ENCODE data around the gene DNAH14. TPM values are rescaled to one million over a fixed set of nuclear protein-coding genes. Genes with fewer than 3 reads are reported as not detected.
"Not testable (repeated sequence)": the region's sequence is repeated elsewhere in the genome, so short reads cannot be mapped to it uniquely, and the experiment has no call there.

DNAH14 gene
- polyA plus RNA-seq, 1 experiment, result 11.1 TPM

DNA sequence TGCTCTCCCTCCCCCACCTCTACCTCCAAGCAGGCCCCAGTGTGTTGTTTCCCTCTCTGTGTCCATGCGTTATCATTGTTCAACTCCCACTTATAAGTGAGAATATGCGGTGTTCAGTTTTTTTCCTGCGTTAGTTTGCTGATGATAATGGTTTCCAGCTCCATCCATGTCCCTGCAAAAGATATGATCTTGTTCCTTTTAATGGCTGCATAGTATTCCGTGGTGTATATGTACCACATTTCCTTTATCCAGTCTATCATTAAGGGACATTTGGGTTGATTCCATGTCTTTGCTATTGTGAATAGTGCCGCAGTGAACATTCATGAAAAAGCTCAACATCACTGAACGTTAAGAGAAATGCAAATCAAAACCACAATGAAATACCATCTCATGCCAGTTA lies 58.6 kb downstream of the DNAH14 start:
- peaks cover 3% of the 10 kb centered on the region for H3K27me3 ChIP-seq (ENCODE audit: control insufficient read depth, insufficient read depth, low read length)
- H3K27ac ChIP-seq (ENCODE audit: low read depth, low read length), result no peak overlapping the region
- TF ChIP-seq, protein P1, sequence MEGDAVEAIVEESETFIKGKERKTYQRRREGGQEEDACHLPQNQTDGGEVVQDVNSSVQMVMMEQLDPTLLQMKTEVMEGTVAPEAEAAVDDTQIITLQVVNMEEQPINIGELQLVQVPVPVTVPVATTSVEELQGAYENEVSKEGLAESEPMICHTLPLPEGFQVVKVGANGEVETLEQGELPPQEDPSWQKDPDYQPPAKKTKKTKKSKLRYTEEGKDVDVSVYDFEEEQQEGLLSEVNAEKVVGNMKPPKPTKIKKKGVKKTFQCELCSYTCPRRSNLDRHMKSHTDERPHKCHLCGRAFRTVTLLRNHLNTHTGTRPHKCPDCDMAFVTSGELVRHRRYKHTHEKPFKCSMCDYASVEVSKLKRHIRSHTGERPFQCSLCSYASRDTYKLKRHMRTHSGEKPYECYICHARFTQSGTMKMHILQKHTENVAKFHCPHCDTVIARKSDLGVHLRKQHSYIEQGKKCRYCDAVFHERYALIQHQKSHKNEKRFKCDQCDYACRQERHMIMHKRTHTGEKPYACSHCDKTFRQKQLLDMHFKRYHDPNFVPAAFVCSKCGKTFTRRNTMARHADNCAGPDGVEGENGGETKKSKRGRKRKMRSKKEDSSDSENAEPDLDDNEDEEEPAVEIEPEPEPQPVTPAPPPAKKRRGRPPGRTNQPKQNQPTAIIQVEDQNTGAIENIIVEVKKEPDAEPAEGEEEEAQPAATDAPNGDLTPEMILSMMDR (IDR thresholded peaks at IDR 0.05; ENCODE audit: low read depth, low read length), result no peak
- ChIA-PET POLR2A (no interaction called here), CTCF (no interaction called here)
- no peak for DNase-seq (ENCODE audit: low read depth, low spot score)
- H3K4me3 ChIP-seq (ENCODE audit: low read depth, low read length), result no peak overlapping the region
- no peaks in the 10 kb centered on the region for H3K9me3 ChIP-seq (ENCODE audit: control insufficient read depth, insufficient read depth, low read length)

DNA sequence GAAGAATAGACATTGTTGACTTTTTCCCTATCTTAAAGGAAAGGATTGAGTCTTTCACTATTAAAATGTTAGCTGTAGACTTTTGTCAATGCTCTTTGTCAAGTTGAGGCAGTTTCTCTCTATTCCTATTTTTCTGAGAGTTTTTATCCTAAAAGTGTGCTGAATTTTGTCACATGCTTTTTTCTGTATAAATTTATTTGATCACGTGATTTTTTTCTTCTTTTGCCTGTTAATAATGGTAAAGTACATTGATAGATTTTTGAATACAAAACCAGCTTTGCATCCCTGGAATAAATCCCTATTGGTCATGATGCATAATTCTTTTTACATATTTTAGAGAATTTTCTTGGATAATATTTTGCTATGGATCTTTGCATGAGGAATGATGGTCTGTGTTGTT lies 60.1 kb downstream of the DNAH14 start:
- TF ChIP-seq, protein P1 (IDR thresholded peaks at IDR 0.05; ENCODE audit: low read depth, low read length), result no peak
- ChIA-PET CTCF (interaction anchor here (0.6 kb wide), 1 partner anchor 186 kb away, joined by 5 read pairs; no protein-coding TSS in a partner anchor), POLR2A (no interaction called here)
- Histone ChIP-seq H3K9me3 (ENCODE audit: control insufficient read depth, insufficient read depth, low read length) (no peaks in the 10 kb centered on the region), H3K27ac (ENCODE audit: low read depth, low read length) (no peak overlapping the region), H3K27me3 (ENCODE audit: control insufficient read depth, insufficient read depth, low read length) (peaks cover 3% of the 10 kb centered on the region), H3K4me3 (ENCODE audit: low read depth, low read length) (no peak overlapping the region)
- DNase-seq (ENCODE audit: low read depth, low spot score), result no peak

DNA sequence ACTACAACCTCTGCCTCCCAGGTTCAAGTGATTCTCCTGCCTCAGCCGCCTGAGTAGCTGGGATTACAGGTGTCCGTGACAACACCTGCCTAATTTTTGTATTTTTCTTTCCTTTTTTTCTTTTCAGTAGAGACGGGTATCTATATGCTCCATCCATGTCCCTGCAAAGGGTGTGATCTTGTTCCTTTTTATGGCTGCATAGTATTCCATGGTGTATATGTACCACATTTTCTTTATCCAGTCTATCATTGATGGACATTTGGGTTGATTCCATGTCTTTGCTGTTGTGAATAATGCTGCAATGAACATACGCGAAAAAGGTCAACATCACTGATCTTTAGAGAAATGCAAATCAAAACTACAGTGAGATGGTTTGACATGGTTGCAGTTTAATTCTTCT lies 62.1 kb downstream of the DNAH14 start:
- POLR2A ChIA-PET; H3K27ac ChIP-seq (ENCODE audit: low read depth, low read length); CTCF ChIA-PET; H3K9me3 ChIP-seq (ENCODE audit: control insufficient read depth, insufficient read depth, low read length); DNase-seq (ENCODE audit: low read depth, low spot score); H3K4me3 ChIP-seq (ENCODE audit: low read depth, low read length); H3K27me3 ChIP-seq (ENCODE audit: control insufficient read depth, insufficient read depth, low read length): not testable (repeated sequence)

DNA sequence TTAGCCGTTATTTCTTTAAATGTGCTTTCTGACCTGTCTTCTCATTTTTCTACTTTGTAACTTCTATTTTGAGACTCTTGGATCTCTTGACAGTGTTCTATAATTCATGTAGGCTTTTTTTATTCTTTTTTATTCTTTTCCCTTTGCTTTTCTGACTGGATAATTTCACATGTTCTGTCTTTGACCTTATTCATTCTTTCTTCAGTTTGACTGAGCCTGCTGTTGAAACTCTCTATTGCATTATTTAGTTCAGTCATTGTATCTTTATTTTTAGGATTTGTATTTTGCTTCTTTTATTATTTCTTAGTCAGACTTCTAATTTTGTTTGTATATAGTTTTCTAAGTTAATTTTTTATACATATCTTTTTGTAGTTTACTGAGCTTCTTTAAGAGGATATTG lies 66.1 kb downstream of the DNAH14 start:
- ChIA-PET POLR2A (no interaction called here), CTCF (no interaction called here)
- Histone ChIP-seq H3K9me3 (ENCODE audit: control insufficient read depth, insufficient read depth, low read length) (no peaks in the 10 kb centered on the region), H3K4me3 (ENCODE audit: low read depth, low read length) (no peak overlapping the region), H3K27ac (ENCODE audit: low read depth, low read length) (no peak overlapping the region), H3K27me3 (ENCODE audit: control insufficient read depth, insufficient read depth, low read length) (no peaks in the 10 kb centered on the region)
- TF ChIP-seq, protein P1 (IDR thresholded peaks at IDR 0.05; ENCODE audit: low read depth, low read length), result no peak
- DNase-seq (ENCODE audit: low read depth, low spot score), result no peak

DNA sequence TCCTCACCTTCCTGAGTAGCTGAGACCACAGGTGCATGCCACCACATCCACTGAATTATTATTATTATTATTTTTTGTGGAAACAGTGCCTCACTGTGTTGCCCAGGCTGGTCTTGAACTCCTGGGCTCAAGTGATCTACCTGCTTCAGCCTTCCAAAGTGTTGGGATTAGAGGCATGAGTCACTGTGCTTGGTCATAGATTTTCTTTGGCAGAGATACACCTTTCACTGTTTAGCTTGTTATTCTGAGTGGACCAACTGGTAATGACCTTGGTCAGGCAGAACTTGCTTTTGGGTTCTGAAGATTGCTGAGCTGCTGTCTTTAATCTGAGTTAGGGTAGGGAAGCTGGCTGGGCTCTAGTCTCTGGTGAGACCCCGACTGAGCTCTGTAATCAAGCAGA lies 66.8 kb downstream of the DNAH14 start:
- ChIA-PET POLR2A (no interaction called here), CTCF (no interaction called here)
- Histone ChIP-seq H3K4me3 (ENCODE audit: low read depth, low read length) (no peak overlapping the region), H3K27me3 (ENCODE audit: control insufficient read depth, insufficient read depth, low read length) (no peaks in the 10 kb centered on the region), H3K9me3 (ENCODE audit: control insufficient read depth, insufficient read depth, low read length) (no peaks in the 10 kb centered on the region), H3K27ac (ENCODE audit: low read depth, low read length) (no peak overlapping the region)
- TF ChIP-seq, protein P1 (IDR thresholded peaks at IDR 0.05; ENCODE audit: low read depth, low read length), result no peak
- DNase-seq (ENCODE audit: low read depth, low spot score), result no peak

DNA sequence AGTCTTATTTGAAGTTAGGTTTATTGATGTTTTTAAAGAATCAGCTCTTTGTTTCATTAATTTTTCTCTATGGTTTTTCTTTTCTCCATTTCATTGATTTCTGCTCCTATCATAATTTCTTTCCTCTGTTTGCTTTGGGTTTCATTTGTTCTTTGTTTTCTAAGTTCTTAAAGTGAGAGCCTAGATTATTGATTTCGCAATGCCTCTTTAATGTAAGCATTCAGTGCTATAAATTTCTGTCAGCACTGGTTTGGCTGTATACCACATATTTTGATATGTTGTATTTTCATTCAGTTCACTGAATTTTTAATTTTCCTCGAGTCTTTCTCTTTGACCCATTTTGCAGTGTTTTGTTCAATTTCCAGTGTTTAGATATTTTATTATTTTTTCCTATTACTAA lies 68.7 kb downstream of the DNAH14 start:
- TF ChIP-seq, protein P1 (IDR thresholded peaks at IDR 0.05; ENCODE audit: low read depth, low read length), result no peak
- no peak overlapping the region for H3K27ac ChIP-seq (ENCODE audit: low read depth, low read length)
- H3K27me3 ChIP-seq (ENCODE audit: control insufficient read depth, insufficient read depth, low read length), result no peaks in the 10 kb centered on the region
- POLR2A ChIA-PET, result no interaction called here
- CTCF ChIA-PET, result interaction anchor here (0.6 kb wide), 1 partner anchor 20 kb away, joined by 4 read pairs; no protein-coding TSS in a partner anchor
- DNase-seq (ENCODE audit: low read depth, low spot score), result no peak
- no peak overlapping the region for H3K4me3 ChIP-seq (ENCODE audit: low read depth, low read length)
- H3K9me3 ChIP-seq (ENCODE audit: control insufficient read depth, insufficient read depth, low read length), result no peaks in the 10 kb centered on the region
